Prostate gland (tissue), 2 donors: ENCODE measurements around the gene KLHL7. TPM values are rescaled to one million over a fixed set of nuclear protein-coding genes. Genes with fewer than 3 reads are reported as not detected.

Experiments
- DNase-seq: peaks from one replicate; pipeline ENCODE4 v3.0.0-alpha.2; 2019; ENCODE audit warnings: low spot score
- H3K27ac ChIP-seq, 2 donors: fragments of 200-600 bp; sonication (generic); 2 replicates each; pipeline ENCODE4 v1.5.1; 2017 to 2019
- H3K27me3 ChIP-seq: fragments of 200-600 bp; sonication (generic); replicated peaks from 2 replicates; pipeline ENCODE4 v1.5.1; 2019; ENCODE audit not compliant: insufficient read depth
- H3K36me3 ChIP-seq, 2 donors: fragments of 200-600 bp; sonication (generic); 1 replicate in 1 of 2; 2 replicates in 1 of 2; pipeline versions ENCODE4 v1.5.1 to v1.8.1; 2017 to 2019
- H3K4me1 ChIP-seq: fragments of 200-600 bp; sonication (generic); replicated peaks from 2 replicates; pipeline ENCODE4 v1.5.1; 2019
- H3K4me3 ChIP-seq, 2 donors: fragments of 200-600 bp; sonication (generic); 2 replicates each; pipeline ENCODE4 v1.5.1; 2017 to 2019
- H3K9me3 ChIP-seq: fragments of 200-600 bp; sonication (generic); 2 replicates; pipeline ENCODE4 v1.5.1; 2017
- POLR2A ChIP-seq: fragments of 450-650 bp; IDR thresholded peaks from one replicate; pipeline ENCODE4 v1.6.1; 2016; ENCODE audit warnings: antibody characterized with exemption, mild to moderate bottlenecking
- POLR2AphosphoS5 ChIP-seq: sonication (generic); formaldehyde crosslinking; IDR thresholded peaks from one replicate; pipeline ENCODE4 v1.6.1; 2017; ENCODE audit warnings: antibody characterized with exemption
- WGBS: methylation state at CpG from one replicate; pipeline ENCODE4 v1.1.5; 2018; 5-methylcytosine and 5-hydroxymethylcytosine counted together
- intact Hi-C: fragments of 100-400 bp; cut with DNase I; formaldehyde crosslinking; loops from one replicate; pipeline ENCODE4 v1.14.2; 2022
- total RNA-seq, 2 donors: library from RNA; depleted of rRNA; stranded (reverse); fragments of >200 nt; gene quantifications; one replicate each; pipeline ENCODE4 v1.1.0, GENCODE V29; 2016
- TF ChIP-seq, protein P1 (sequence below), 4 experiments: fragments of 200-600 bp in 2 of 4; fragments of 450-650 bp in 2 of 4; sonication (generic) in 2 of 4; IDR thresholded peaks; 1 replicate in 3 of 4; 2 replicates in 1 of 4; pipeline ENCODE4 v1.5.1; 2016 to 2019; ENCODE audit warnings: antibody characterized with exemption in 4 of 4, mild to moderate bottlenecking in 2 of 4, moderate library complexity in 2 of 4

Gene KLHL7
- total RNA-seq, 2 donors from 2014 or later = 18.1 to 67.7 TPM

DNA sequence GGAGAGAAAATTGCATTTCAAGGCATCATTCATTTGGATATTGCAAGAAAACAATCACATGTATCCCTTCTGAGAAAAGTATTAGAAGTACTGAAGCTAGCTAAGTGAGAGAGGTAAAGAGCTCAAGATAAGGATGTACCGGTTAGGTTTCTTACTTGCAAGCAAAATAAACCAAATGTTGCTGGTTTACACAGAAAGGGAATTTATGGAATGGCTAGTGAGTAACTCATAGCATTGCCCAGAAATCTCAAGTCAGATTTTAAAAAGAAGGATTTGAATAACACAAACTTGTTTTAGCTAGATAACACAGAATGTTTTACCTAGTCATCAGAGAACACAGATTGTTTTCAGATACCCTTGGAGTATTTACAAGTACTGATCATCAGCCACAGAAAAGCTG is 30.6 kb downstream of the KLHL7 start:
- WGBS = 48% methylated on average over 1 of the region's 1 CpG
- no peaks in the 10 kb centered on the region for H3K9me3 ChIP-seq

DNA sequence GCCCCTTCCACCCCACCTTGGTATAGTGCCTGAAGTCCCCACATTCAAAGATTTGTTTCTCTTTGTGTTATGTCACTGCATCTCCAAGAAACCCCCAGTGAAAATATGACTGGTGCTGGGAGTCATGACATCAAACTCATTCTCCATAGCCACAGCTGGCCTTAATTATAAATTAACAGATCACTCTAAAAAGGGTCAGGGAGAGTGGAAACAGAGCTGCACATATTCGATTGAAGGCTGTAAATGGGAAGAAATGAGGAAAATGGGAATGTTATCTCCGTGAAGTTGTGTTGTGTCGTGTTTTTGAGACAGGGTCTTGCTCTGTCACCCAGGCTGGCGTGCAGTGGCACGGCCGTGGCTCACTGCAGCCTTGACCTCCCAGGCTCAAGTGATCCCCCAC is 52.1 kb downstream of the KLHL7 start:
- Histone ChIP-seq H3K27ac (no peak overlapping the region), H3K9me3 (no peaks in the 10 kb centered on the region), H3K36me3 (no peaks in the 10 kb centered on the region), H3K4me1 (no peaks in the 10 kb centered on the region), H3K4me3 (no peak overlapping the region), H3K27me3 (no peaks in the 10 kb centered on the region)
- 78% methylated on average over 6 of the region's 6 CpGs for WGBS
- intact Hi-C loops = no loop called here
- TF ChIP-seq POLR2AphosphoS5 = no peak
- TF ChIP-seq, protein P1, sequence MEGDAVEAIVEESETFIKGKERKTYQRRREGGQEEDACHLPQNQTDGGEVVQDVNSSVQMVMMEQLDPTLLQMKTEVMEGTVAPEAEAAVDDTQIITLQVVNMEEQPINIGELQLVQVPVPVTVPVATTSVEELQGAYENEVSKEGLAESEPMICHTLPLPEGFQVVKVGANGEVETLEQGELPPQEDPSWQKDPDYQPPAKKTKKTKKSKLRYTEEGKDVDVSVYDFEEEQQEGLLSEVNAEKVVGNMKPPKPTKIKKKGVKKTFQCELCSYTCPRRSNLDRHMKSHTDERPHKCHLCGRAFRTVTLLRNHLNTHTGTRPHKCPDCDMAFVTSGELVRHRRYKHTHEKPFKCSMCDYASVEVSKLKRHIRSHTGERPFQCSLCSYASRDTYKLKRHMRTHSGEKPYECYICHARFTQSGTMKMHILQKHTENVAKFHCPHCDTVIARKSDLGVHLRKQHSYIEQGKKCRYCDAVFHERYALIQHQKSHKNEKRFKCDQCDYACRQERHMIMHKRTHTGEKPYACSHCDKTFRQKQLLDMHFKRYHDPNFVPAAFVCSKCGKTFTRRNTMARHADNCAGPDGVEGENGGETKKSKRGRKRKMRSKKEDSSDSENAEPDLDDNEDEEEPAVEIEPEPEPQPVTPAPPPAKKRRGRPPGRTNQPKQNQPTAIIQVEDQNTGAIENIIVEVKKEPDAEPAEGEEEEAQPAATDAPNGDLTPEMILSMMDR (IDR thresholded peaks at IDR 0.05) = no peak
- TF ChIP-seq POLR2A = no peak
- DNase-seq = no peak

More for the DNA sequence above, 30.6 kb downstream of the KLHL7 start:
- intact Hi-C loops = no loop called here
- Histone ChIP-seq H3K4me3 (no peak overlapping the region), H3K4me1 (no peaks in the 10 kb centered on the region), H3K27me3 (no peaks in the 10 kb centered on the region), H3K36me3 (no peaks in the 10 kb centered on the region), H3K27ac (no peak overlapping the region)
- no peak for TF ChIP-seq POLR2A
- TF ChIP-seq POLR2AphosphoS5 = no peak
- TF ChIP-seq, protein P1 (IDR thresholded peaks at IDR 0.05) = no peak
- DNase-seq = no peak

DNA sequence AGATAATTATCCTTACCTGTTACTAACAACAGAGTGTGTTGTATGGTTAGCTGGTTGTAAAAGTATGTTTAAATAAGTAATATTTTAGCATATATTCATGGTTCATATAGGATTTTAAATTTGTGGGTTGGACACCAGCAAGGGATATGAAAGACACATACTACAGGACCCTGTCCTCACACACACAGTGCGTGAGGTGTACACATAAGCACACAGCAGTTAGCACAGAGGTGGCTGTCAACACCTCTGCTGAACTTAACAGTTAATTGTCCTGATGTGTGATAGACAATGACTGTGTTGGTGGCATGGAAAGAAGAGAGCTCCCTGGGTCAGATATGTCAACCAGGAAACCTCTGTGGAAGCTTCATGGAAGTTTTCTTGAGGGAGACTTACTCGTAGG is 53.0 kb downstream of the KLHL7 start:
- no peak overlapping the region for H3K27ac ChIP-seq
- no peak overlapping the region for H3K4me3 ChIP-seq
- H3K9me3 ChIP-seq = no peaks in the 10 kb centered on the region
- WGBS = 95% methylated on average over 2 of the region's 2 CpGs
- intact Hi-C loops = no loop called here
- H3K27me3 ChIP-seq = no peaks in the 10 kb centered on the region
- no peaks in the 10 kb centered on the region for H3K36me3 ChIP-seq
- DNase-seq = no peak
- TF ChIP-seq POLR2A (no peak), POLR2AphosphoS5 (no peak)
- TF ChIP-seq, protein P1 (IDR thresholded peaks at IDR 0.05) = no peak
- H3K4me1 ChIP-seq = no peaks in the 10 kb centered on the region

- no peak for DNase-seq
- Histone ChIP-seq H3K36me3 (no peaks in the 10 kb centered on the region), H3K4me3 (no peak overlapping the region), H3K27ac (no peak overlapping the region), H3K27me3 (no peaks in the 10 kb centered on the region), H3K4me1 (no peaks in the 10 kb centered on the region), H3K9me3 (no peaks in the 10 kb centered on the region)
- 92% methylated on average over 1 of the region's 1 CpG for WGBS
- intact Hi-C loops = no loop called here
- TF ChIP-seq POLR2AphosphoS5 = no peak
- TF ChIP-seq, protein P1 (IDR thresholded peaks at IDR 0.05) = no peak
- TF ChIP-seq POLR2A = no peak
Observed at GRCh38 chr7:23161482-23161881, 55.9 kb downstream of the KLHL7 start.

- TF ChIP-seq POLR2AphosphoS5 (no peak), POLR2A (no peak)
- TF ChIP-seq, protein P1 (IDR thresholded peaks at IDR 0.05) = no peak
- Histone ChIP-seq H3K9me3 (no peaks in the 10 kb centered on the region), H3K4me3 (no peak overlapping the region), H3K27ac (no peak overlapping the region), H3K36me3 (no peaks in the 10 kb centered on the region), H3K4me1 (no peaks in the 10 kb centered on the region), H3K27me3 (no peaks in the 10 kb centered on the region)
- intact Hi-C loops = no loop called here
- DNase-seq = no peak
- 96% methylated on average over 3 of the region's 3 CpGs for WGBS
Observed at GRCh38 chr7:23164846-23165245, 59.3 kb downstream of the KLHL7 start.
